ENCODE measurements around the gene FRMD6. TPM values are rescaled to one million over a fixed set of nuclear protein-coding genes. Genes with fewer than 3 reads are reported as not detected.

FRMD6 gene
- polyA plus RNA-seq (2012; ENCODE audit: missing spikeins), result 1.3 TPM

DNA sequence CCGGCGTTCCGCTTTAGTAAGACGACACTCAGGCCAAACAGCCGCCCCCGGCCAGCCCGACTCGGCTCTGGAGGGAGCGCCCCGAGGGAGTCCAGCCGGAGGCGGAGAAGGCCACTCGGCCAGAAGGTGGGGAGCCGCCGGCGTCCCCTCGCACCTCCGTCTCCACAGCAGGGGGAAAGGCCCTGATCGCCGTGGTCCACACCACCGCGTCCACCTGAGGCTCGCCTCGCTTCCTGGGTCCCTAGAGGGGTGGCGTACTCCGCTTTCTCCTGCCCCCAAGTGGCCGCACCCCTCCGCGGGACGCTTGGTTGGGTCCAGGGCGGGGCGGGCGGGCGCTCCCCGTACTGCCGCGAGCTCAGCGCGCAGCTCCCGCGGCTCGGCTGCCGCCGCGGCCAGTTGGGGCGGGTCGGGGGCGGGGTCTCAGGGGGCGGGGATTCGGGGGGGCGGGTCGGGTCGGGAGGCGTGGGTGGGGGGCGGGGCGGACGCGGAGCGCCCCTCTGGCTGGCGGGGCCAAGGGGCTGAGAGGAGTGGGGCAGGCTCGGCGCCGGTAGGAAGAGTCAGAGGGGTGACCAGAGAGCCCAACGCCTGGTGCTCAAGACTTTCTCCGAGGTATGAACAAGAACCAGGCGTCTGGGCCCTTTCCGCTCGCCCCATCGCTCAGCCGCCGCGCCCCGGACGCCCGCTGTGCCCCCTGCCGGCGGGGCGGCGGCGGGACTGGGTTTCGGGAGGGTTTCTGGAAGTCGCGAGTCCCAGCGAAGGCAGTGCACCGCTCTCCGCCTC is at the start of gene FRMD6:
FRMD6 (plus strand) TSS at position 523 of the 780 bp plus-strand sequence. CDS start 37,927 bp downstream, outside the sequence.
- TF ChIP-seq TAF1 (IDR thresholded peaks at IDR 0.05; ENCODE audit: borderline replicate concordance, low read depth, low read length), result peak; percentile 95
- TF ChIP-seq POLR2A (IDR thresholded peaks at IDR 0.05; ENCODE audit: low read depth, low read length), result peak; percentile 67
- TF ChIP-seq POLR2AphosphoS5 (IDR thresholded peaks at IDR 0.05; ENCODE audit: low read depth, low read length), result peak; percentile 54
- FAIRE-seq, result peak; percentile 90
- peak; percentile 77 for DNase-seq (ENCODE audit: insufficient read length)

DNA sequence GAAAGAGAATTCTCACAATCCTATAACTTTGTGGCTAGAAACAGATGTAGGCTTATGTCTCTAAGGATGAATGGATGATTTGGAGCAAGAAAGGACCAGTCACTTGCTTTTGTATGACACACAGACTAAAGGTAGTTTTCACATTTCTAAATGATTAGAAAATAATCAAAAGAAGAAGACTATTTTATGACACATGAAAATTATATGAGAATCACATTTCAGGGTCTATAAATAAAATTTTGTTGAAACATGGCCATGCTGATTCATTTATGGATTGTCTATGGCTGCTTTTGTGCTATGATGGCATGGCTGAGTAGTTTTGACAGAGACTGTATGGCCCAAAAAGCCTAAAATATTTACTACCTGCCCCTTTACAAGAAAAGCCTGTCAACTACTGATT is 49.4 kb upstream of the FRMD6 start:
- DNase-seq (ENCODE audit: insufficient read length) (no peak), FAIRE-seq (no peak)
- TF ChIP-seq POLR2AphosphoS5 (IDR thresholded peaks at IDR 0.05; ENCODE audit: low read depth, low read length), result no peak
- no peak for TF ChIP-seq POLR2A (IDR thresholded peaks at IDR 0.05; ENCODE audit: low read depth, low read length)
- TF ChIP-seq TAF1 (IDR thresholded peaks at IDR 0.05; ENCODE audit: borderline replicate concordance, low read depth, low read length), result no peak

DNA sequence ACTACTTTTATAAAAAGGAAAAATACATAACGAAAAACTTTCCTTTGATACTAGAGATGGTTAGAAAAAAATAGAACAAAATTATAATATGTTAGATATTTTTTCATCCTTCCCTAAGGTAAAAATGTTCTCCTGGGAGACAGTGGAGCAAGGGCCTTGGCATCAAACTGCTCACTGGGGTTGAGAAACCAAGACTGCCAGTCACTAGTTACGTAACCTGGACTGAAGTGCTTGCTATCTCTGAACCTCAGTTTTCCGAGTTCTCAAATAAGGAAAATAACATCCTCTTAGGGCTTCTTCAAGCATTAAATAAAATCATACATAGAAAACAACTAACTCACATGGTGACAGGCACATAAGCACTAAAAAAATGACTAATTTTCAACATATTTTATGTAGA is 48.2 kb upstream of the FRMD6 start:
- FAIRE-seq (no peak), DNase-seq (ENCODE audit: insufficient read length) (no peak)
- no peak for TF ChIP-seq POLR2A (IDR thresholded peaks at IDR 0.05; ENCODE audit: low read depth, low read length)
- no peak for TF ChIP-seq TAF1 (IDR thresholded peaks at IDR 0.05; ENCODE audit: borderline replicate concordance, low read depth, low read length)
- TF ChIP-seq POLR2AphosphoS5 (IDR thresholded peaks at IDR 0.05; ENCODE audit: low read depth, low read length), result no peak

DNA sequence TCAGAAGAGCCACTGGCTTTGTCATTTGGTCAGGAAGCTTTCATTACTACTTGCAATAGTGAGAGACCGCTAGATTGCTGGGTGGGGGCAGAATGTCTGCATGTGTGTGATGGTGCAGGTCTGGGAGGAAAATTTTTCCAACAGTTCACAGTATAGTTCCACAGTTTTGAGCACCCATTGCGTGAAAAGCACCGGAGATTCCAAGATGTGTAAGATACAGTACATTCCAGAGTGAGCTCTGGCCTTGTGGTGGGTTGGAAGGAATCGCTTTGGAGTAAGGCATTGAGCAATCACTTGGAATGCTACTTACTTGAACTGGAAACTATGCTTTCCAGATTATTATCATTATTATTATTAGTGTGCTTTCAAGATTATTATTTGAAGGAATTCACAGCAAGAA is 47.6 kb upstream of the FRMD6 start:
- no peak for TF ChIP-seq POLR2AphosphoS5 (IDR thresholded peaks at IDR 0.05; ENCODE audit: low read depth, low read length)
- TF ChIP-seq TAF1 (IDR thresholded peaks at IDR 0.05; ENCODE audit: borderline replicate concordance, low read depth, low read length), result no peak
- TF ChIP-seq POLR2A (IDR thresholded peaks at IDR 0.05; ENCODE audit: low read depth, low read length), result no peak
- DNase-seq (ENCODE audit: insufficient read length) (no peak), FAIRE-seq (no peak)

DNA sequence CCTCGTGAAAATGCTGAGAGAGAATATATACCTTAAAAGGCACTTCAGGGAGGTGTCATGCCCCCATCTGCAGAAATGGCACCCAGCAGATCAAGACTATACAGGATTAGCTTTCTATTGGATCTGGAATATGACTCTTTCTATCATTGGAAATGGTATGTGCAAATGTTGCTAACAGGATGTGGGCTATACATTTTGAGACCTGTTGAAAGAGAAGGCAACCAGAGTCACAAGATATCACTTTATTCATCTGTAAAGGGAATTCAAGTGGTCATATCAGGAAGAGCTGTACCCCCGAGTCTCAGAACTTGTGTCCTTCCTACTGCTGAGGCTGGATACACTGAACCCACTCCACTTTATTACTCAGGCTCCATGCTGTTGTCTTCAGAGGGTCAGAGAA is 46.1 kb upstream of the FRMD6 start:
- FAIRE-seq, result no peak
- TF ChIP-seq TAF1 (IDR thresholded peaks at IDR 0.05; ENCODE audit: borderline replicate concordance, low read depth, low read length) (no peak), POLR2AphosphoS5 (IDR thresholded peaks at IDR 0.05; ENCODE audit: low read depth, low read length) (no peak), POLR2A (IDR thresholded peaks at IDR 0.05; ENCODE audit: low read depth, low read length) (no peak)

DNA sequence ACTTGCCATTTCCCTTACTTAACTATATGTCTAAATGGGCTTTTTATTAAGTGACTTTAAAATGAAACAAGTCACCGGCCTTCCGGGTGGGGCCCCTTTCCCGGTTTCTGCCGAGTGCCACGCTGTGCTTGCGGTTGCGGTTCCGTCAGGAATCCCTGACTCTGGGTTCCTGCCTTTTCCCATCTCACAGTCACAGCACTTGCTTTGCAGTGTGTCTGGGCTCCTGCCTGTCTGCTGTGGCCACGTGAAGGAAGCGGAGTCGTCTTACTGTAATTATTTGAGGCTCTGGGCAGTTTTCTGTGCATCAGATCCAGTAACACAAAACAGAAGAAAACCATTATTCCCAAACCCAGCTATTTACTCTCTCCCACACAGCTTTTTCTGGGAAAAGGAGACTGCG is 44.0 kb upstream of the FRMD6 start:
- no peak for TF ChIP-seq POLR2A (IDR thresholded peaks at IDR 0.05; ENCODE audit: low read depth, low read length)
- no peak for TF ChIP-seq TAF1 (IDR thresholded peaks at IDR 0.05; ENCODE audit: borderline replicate concordance, low read depth, low read length)
- no peak for TF ChIP-seq POLR2AphosphoS5 (IDR thresholded peaks at IDR 0.05; ENCODE audit: low read depth, low read length)
- DNase-seq (ENCODE audit: insufficient read length) (no peak), FAIRE-seq (no peak)

More for the DNA sequence above, 46.1 kb upstream of the FRMD6 start:
- DNase-seq (ENCODE audit: insufficient read length), result no peak

DNA sequence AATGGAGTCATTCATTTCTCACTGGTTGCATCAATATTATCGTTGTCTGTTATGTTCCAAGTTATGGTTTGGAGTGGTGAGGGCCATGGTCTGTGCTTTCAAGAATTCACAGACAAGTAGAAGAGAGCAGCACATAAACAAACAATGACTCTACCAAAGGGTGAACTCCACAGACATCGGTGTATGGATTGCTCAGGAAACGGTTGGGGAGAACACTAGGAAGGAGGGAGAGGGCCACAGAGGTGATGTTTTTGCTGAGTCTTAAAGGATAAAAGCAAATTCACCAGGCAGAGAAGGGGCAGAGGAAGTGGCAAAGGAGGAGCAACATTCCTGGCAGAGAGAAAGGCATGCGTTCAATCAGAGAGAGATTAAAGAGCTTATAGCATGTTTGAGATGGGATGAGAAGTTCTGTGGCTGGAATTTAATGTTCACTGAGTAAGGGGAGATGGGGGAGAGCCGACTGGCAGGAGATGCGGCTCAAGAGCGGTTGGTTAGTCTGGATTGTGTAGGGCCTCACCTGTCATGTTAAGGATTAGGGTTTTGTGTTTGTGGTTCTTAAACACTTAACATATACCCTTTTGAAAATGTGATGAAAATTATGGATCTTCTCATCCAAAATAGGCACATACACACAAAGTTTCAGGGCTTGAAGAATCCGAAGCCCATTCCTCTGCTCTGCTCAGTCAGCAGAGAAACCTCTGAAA is 42.3 kb upstream of the FRMD6 start:
- FAIRE-seq (no peak), DNase-seq (ENCODE audit: insufficient read length) (no peak)
- TF ChIP-seq POLR2AphosphoS5 (IDR thresholded peaks at IDR 0.05; ENCODE audit: low read depth, low read length), result no peak

DNA sequence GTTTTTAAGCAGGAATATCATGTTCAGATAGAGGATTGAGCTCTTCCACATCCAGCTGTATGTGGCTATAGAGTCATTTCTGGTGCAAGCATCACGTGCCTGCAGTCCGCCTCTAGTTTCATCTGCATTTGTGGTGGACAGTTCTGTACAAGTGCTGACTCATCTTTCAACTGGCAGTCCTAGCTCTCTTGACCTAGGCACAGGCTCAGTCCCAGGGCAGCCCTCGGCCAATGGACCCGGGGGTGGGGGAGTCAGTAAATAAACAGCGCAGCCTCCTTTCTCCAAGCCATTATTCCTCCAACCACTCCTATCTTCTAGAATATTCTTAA is 41.8 kb upstream of the FRMD6 start:
- TF ChIP-seq POLR2A (IDR thresholded peaks at IDR 0.05; ENCODE audit: low read depth, low read length) (no peak), TAF1 (IDR thresholded peaks at IDR 0.05; ENCODE audit: borderline replicate concordance, low read depth, low read length) (no peak), POLR2AphosphoS5 (IDR thresholded peaks at IDR 0.05; ENCODE audit: low read depth, low read length) (no peak)
- no peak for DNase-seq (ENCODE audit: insufficient read length)
- FAIRE-seq, result peak; percentile 30

DNA sequence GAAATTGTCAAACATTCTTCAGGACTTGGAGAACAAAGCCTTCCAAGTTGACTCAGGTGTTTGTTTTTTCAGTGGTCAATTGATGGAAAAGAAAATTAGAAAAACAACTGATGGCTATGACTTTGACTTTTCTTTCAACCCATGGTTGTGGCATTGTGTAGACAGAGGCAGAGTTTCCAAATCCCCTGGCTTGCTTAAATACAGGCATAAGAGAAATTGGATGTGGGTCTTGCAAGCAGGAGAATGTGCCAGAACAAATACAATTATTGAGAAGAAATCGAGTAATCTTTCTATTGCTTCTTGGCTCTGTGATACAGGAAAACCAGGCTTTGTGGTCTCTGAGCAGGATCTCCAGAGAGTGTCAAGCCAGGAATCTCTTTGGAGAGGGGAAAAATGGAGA is 40.9 kb upstream of the FRMD6 start:
- no peak for FAIRE-seq
- TF ChIP-seq POLR2AphosphoS5 (IDR thresholded peaks at IDR 0.05; ENCODE audit: low read depth, low read length) (no peak), TAF1 (IDR thresholded peaks at IDR 0.05; ENCODE audit: borderline replicate concordance, low read depth, low read length) (no peak), POLR2A (IDR thresholded peaks at IDR 0.05; ENCODE audit: low read depth, low read length) (no peak)

DNA sequence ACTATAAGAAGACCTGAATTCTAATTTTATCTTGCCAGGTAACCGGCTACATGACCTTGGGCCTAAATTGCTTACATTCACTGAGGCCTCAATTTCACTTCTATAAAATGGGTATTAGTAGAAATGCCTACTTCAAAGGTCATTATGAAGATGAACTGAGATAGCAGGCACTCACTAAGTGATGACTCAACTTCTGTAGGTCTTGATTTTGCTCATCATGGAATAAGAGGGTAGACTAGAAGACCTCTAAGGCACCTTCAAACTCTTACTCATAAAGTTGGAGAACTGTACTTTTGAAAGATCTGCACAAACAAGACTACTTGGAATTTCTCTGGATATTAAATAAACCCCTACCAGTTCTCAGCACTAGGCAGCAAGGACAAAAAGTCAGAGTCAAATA is 39.3 kb upstream of the FRMD6 start:
- TF ChIP-seq POLR2A (IDR thresholded peaks at IDR 0.05; ENCODE audit: low read depth, low read length) (no peak), TAF1 (IDR thresholded peaks at IDR 0.05; ENCODE audit: borderline replicate concordance, low read depth, low read length) (no peak), POLR2AphosphoS5 (IDR thresholded peaks at IDR 0.05; ENCODE audit: low read depth, low read length) (no peak)
- no peak for FAIRE-seq
- no peak for DNase-seq (ENCODE audit: insufficient read length)

More for the DNA sequence above, 40.9 kb upstream of the FRMD6 start:
- DNase-seq (ENCODE audit: insufficient read length), result no peak

DNA sequence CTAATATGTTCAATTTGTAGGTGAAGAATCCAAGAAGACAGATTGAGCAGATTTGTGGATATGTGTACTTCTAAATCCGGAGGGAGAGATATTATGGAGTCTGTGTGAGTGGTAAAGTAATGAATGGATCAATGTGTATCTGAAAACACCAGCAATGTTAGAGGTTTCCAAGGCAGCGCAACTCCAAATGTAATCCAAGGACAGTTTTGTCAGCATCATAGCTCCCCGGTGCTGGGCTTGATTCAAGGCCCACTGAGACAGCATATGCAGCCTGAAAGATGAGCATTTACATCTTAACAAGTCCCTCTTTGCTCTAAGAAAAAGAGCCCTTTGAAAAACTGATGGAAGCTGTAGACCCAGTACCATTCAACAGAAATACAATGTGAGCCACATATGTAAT is 38.3 kb upstream of the FRMD6 start:
- FAIRE-seq (no peak), DNase-seq (ENCODE audit: insufficient read length) (no peak)
- no peak for TF ChIP-seq POLR2AphosphoS5 (IDR thresholded peaks at IDR 0.05; ENCODE audit: low read depth, low read length)
- TF ChIP-seq TAF1 (IDR thresholded peaks at IDR 0.05; ENCODE audit: borderline replicate concordance, low read depth, low read length), result no peak
- TF ChIP-seq POLR2A (IDR thresholded peaks at IDR 0.05; ENCODE audit: low read depth, low read length), result no peak

DNA sequence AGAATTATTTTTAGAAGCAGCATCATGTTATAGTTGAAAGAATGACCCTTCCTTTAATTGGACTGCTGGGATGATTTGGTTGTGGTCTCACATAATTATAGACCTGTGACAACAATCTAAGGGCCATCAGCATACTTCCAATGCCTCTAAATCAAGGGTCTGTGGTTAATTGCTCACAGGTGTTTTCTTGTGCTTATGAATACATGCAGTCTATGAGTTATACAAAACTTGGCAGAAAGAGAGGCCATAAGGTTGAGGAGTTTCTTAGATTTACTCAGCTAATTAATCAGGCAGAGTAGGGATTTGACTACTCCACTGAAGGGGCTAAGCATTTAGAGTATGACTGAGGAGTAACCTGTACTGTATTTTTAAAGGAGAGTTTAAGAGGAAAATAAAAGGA is 37.0 kb upstream of the FRMD6 start:
- TF ChIP-seq POLR2A (IDR thresholded peaks at IDR 0.05; ENCODE audit: low read depth, low read length) (no peak), POLR2AphosphoS5 (IDR thresholded peaks at IDR 0.05; ENCODE audit: low read depth, low read length) (no peak), TAF1 (IDR thresholded peaks at IDR 0.05; ENCODE audit: borderline replicate concordance, low read depth, low read length) (no peak)
- FAIRE-seq, result peak; percentile 46
- no peak for DNase-seq (ENCODE audit: insufficient read length)

Data from GM12892 (cell line).